Breast epithelium (tissue), 3 donors: ENCODE data around the gene PTPN1.
A peak's percentile ranks its signal among the peaks of the same experiment; 100 is the strongest.

Experiments used
- POLR2A ChIP-seq: fragments of 450-650 bp; IDR thresholded peaks from one replicate; pipeline ENCODE4 v1.6.1; 2016; ENCODE audit warnings: antibody characterized with exemption, mild to moderate bottlenecking, moderate library complexity
- POLR2AphosphoS5 ChIP-seq, 3 donors: sonication (generic); formaldehyde crosslinking; IDR thresholded peaks; one replicate each; pipeline ENCODE4 v1.6.1; 2017; ENCODE audit warnings: antibody characterized with exemption in 3 of 3
- TF ChIP-seq, protein P1 (sequence below), 3 donors: fragments of 450-650 bp; IDR thresholded peaks; one replicate each; pipeline ENCODE4 v1.5.1; 2016 to 2017; ENCODE audit warnings: antibody characterized with exemption in 3 of 3, mild to moderate bottlenecking in 3 of 3, moderate library complexity in 3 of 3

GRCh38 chr20:50509923-50510705, at the start of gene PTPN1:
- TF ChIP-seq POLR2A (peak; percentile 94), POLR2AphosphoS5 (IDR thresholded peaks at IDR 0.05) (peak; percentile 97 to 99 (median 98))
- TF ChIP-seq, protein P1, sequence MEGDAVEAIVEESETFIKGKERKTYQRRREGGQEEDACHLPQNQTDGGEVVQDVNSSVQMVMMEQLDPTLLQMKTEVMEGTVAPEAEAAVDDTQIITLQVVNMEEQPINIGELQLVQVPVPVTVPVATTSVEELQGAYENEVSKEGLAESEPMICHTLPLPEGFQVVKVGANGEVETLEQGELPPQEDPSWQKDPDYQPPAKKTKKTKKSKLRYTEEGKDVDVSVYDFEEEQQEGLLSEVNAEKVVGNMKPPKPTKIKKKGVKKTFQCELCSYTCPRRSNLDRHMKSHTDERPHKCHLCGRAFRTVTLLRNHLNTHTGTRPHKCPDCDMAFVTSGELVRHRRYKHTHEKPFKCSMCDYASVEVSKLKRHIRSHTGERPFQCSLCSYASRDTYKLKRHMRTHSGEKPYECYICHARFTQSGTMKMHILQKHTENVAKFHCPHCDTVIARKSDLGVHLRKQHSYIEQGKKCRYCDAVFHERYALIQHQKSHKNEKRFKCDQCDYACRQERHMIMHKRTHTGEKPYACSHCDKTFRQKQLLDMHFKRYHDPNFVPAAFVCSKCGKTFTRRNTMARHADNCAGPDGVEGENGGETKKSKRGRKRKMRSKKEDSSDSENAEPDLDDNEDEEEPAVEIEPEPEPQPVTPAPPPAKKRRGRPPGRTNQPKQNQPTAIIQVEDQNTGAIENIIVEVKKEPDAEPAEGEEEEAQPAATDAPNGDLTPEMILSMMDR (IDR thresholded peaks at IDR 0.05), result peak in 2 of 3 donors; percentile 16 to 21
